Mammary epithelial cell (primary cell): ENCODE data around the gene FHIP2A.

ENCODE experiments used
- EZH2 ChIP-seq: IDR thresholded peaks from 2 replicates; pipeline ENCODE4 v1.6.1; 2012; ENCODE audit warnings: low read length, inconsistent platforms, borderline replicate concordance
- TF ChIP-seq, protein P1 (sequence below), 2 donors: IDR thresholded peaks in 1 of 2; conservative IDR thresholded peaks in 1 of 2; 2 replicates each; pipeline ENCODE4 v1.5.1; 2011 to 2012; ENCODE audit warnings: inconsistent platforms in 2 of 2, low read length in 2 of 2, mild to moderate bottlenecking in 2 of 2, control low read depth in 1 of 2, low read depth in 1 of 2; ENCODE audit not compliant: insufficient read depth in 1 of 2; ENCODE audit errors: extremely low read depth in 1 of 2

DNA sequence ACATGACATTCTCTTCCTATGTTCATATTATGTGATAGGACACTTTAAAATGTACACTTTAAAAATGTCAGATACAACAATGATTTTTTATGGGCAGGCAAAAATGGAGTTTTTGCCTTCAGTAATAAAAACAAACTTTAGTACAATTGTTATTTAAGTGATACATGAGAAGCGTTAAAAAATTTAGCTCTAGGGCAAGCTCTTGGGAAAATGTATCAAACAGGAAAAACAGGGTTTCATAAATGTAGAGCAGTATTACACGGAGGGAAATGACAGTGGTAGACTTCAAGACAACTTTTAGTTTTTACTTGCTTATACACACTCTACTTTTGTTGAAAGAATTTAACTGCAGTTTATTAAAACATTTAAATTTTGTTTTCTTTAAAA lies 1.5 kb downstream of the FHIP2A start:
- TF ChIP-seq, protein P1, sequence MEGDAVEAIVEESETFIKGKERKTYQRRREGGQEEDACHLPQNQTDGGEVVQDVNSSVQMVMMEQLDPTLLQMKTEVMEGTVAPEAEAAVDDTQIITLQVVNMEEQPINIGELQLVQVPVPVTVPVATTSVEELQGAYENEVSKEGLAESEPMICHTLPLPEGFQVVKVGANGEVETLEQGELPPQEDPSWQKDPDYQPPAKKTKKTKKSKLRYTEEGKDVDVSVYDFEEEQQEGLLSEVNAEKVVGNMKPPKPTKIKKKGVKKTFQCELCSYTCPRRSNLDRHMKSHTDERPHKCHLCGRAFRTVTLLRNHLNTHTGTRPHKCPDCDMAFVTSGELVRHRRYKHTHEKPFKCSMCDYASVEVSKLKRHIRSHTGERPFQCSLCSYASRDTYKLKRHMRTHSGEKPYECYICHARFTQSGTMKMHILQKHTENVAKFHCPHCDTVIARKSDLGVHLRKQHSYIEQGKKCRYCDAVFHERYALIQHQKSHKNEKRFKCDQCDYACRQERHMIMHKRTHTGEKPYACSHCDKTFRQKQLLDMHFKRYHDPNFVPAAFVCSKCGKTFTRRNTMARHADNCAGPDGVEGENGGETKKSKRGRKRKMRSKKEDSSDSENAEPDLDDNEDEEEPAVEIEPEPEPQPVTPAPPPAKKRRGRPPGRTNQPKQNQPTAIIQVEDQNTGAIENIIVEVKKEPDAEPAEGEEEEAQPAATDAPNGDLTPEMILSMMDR (conservative IDR thresholded peaks at IDR 0.05 in 1 of 2, IDR thresholded peaks at IDR 0.05 in 1 of 2; ENCODE audit: extremely low read depth in 1 of 2, insufficient read depth in 1 of 2, low read depth in 1 of 2, low read length in 2 of 2) = no peak
- no peak for TF ChIP-seq EZH2
